ENCODE data around the gene PTGER4. TPM values are rescaled to one million over a fixed set of nuclear protein-coding genes. Genes with fewer than 3 reads are reported as not detected.

Gene PTGER4
- total and polyA plus RNA-seq, 4 donors: 0.60 to 6.8 (median 2.8) TPM

DNA sequence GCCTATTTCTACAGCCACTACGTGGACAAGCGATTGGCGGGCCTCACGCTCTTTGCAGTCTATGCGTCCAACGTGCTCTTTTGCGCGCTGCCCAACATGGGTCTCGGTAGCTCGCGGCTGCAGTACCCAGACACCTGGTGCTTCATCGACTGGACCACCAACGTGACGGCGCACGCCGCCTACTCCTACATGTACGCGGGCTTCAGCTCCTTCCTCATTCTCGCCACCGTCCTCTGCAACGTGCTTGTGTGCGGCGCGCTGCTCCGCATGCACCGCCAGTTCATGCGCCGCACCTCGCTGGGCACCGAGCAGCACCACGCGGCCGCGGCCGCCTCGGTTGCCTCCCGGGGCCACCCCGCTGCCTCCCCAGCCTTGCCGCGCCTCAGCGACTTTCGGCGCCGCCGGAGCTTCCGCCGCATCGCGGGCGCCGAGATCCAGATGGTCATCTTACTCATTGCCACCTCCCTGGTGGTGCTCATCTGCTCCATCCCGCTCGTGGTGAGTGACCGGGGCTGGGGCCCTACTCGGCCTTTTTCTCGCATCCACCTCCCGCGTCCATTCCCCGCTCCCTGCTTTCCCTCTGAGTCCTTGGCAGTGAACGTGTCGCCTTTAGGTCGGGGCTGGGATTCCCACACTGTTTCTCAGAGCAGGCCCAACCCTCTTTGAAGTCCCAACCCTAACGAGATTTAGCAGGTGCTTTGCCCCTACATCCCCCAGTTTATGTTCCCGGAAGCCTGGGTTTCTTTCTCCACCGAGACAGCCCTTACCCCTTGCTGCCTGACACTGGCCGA lies 1.8 kb downstream of the PTGER4 start:
- no peak for DNase-seq (ENCODE audit: low spot score)
- 11% methylated on average over 67 of the region's 67 CpGs for WGBS
- Histone ChIP-seq H3K27me3 (ENCODE audit: control insufficient read depth in 4 of 4, insufficient read depth in 4 of 4, low read length in 3 of 4) (peaks cover 0 to 5% (median 2%) of the 10 kb centered on the region in 4 donors), H3K36me3 (ENCODE audit: control insufficient read depth in 4 of 4, insufficient read depth in 3 of 4, low read depth in 1 of 4, low read length in 3 of 4) (no peaks in the 10 kb centered on the region), H3K4me1 (ENCODE audit: control insufficient read depth in 4 of 4, insufficient read depth in 4 of 4, low read length in 3 of 4) (peaks cover 10 to 24% (median 17%) of the 10 kb centered on the region in 4 donors), H3K27ac (ENCODE audit: low read depth in 1 of 2, low read length in 2 of 2) (peak overlapping the region; percentile 12 to 31), H3K9me3 (ENCODE audit: control insufficient read depth in 4 of 4, low read length in 3 of 4) (peaks cover 0 to 4% (median under 1%) of the 10 kb centered on the region in 4 donors), H3K9ac (ENCODE audit: low read depth in 1 of 2, low read length in 2 of 2) (no peak overlapping the region), H3K4me3 (ENCODE audit: low read depth in 1 of 3, low read length in 3 of 3) (peak overlapping the region; percentile 27 to 65 (median 43))
- no peak for TF ChIP-seq GABPA (IDR thresholded peaks at IDR 0.05 in 1 of 2, conservative IDR thresholded peaks at IDR 0.05 in 1 of 2)
- TF ChIP-seq, protein P1, sequence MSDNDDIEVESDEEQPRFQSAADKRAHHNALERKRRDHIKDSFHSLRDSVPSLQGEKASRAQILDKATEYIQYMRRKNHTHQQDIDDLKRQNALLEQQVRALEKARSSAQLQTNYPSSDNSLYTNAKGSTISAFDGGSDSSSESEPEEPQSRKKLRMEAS (IDR thresholded peaks at IDR 0.05): no peak
- no peak for TF ChIP-seq HNF4A (conservative IDR thresholded peaks at IDR 0.05)
- TF ChIP-seq YY1 (IDR thresholded peaks at IDR 0.05): no peak
- no peak for TF ChIP-seq FOXA2 (IDR thresholded peaks at IDR 0.05)
- TF ChIP-seq HNF4G (IDR thresholded peaks at IDR 0.05): no peak
- TF ChIP-seq FOXA1 (IDR thresholded peaks at IDR 0.05): no peak
- no peak for TF ChIP-seq SP1 (IDR thresholded peaks at IDR 0.05)
- no peak for TF ChIP-seq EGR1 (IDR thresholded peaks at IDR 0.05; ENCODE audit: low read depth in 2 of 2)
- TF ChIP-seq NR2F2 (IDR thresholded peaks at IDR 0.05): no peak
- TF ChIP-seq, protein P2, sequence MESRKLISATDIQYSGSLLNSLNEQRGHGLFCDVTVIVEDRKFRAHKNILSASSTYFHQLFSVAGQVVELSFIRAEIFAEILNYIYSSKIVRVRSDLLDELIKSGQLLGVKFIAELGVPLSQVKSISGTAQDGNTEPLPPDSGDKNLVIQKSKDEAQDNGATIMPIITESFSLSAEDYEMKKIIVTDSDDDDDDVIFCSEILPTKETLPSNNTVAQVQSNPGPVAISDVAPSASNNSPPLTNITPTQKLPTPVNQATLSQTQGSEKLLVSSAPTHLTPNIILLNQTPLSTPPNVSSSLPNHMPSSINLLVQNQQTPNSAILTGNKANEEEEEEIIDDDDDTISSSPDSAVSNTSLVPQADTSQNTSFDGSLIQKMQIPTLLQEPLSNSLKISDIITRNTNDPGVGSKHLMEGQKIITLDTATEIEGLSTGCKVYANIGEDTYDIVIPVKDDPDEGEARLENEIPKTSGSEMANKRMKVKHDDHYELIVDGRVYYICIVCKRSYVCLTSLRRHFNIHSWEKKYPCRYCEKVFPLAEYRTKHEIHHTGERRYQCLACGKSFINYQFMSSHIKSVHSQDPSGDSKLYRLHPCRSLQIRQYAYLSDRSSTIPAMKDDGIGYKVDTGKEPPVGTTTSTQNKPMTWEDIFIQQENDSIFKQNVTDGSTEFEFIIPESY (IDR thresholded peaks at IDR 0.05): no peak
- TF ChIP-seq, protein P3, sequence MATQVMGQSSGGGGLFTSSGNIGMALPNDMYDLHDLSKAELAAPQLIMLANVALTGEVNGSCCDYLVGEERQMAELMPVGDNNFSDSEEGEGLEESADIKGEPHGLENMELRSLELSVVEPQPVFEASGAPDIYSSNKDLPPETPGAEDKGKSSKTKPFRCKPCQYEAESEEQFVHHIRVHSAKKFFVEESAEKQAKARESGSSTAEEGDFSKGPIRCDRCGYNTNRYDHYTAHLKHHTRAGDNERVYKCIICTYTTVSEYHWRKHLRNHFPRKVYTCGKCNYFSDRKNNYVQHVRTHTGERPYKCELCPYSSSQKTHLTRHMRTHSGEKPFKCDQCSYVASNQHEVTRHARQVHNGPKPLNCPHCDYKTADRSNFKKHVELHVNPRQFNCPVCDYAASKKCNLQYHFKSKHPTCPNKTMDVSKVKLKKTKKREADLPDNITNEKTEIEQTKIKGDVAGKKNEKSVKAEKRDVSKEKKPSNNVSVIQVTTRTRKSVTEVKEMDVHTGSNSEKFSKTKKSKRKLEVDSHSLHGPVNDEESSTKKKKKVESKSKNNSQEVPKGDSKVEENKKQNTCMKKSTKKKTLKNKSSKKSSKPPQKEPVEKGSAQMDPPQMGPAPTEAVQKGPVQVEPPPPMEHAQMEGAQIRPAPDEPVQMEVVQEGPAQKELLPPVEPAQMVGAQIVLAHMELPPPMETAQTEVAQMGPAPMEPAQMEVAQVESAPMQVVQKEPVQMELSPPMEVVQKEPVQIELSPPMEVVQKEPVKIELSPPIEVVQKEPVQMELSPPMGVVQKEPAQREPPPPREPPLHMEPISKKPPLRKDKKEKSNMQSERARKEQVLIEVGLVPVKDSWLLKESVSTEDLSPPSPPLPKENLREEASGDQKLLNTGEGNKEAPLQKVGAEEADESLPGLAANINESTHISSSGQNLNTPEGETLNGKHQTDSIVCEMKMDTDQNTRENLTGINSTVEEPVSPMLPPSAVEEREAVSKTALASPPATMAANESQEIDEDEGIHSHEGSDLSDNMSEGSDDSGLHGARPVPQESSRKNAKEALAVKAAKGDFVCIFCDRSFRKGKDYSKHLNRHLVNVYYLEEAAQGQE (IDR thresholded peaks at IDR 0.05): no peak
- TF ChIP-seq JUND (IDR thresholded peaks at IDR 0.05): no peak
- no peak for TF ChIP-seq RXRA (IDR thresholded peaks at IDR 0.05)
- no peak for TF ChIP-seq RAD21 (IDR thresholded peaks at IDR 0.05)
- TF ChIP-seq TAF1 (conservative IDR thresholded peaks at IDR 0.05): no peak
